ENCODE results near the gene PHKG1.
"Not testable (repeated sequence)": the region's sequence is repeated elsewhere in the genome, so short reads cannot be mapped to it uniquely, and the experiment has no call there.

PHKG1 gene

DNA sequence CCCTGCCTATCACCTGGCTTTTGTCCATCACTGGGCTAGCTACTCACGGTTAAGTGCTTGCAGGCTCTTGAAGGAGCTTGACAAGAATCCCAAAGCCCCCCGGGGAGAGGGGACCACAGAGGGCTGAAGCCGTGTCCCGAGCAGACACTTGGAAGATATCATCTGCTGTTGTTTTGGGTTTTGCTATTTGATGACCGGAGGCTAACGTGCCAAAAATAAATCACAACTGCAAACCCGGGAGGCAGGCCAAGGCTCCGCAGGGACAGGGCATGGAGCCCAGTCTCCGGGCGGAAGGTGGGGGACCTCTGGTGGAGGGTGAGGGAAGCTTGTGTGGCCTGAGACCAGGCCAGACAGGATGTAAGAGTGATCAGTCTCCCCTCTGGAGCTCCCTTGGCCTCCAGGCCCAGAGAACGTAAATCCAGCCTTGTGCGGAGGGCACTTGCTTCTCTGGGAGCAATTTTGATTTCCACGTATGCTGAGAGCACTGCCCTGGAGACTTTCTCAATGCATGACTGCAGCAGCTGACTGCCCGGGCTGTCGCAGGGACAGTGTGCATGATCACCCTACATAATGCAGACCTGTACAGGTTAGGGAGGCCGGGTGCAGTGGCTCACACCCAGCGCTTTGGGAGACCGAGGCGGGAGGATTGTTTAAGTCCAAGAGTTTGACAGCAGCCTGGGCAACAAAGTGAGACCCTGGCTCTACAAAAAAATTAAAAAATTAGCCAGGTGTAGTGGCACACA, at the start of gene PHKG1:
Gene PHKG1 (minus strand): TSS at position 164 of the 743 bp plus-strand sequence. CDS start 4,011 bp downstream, outside the sequence.
- DNase-seq (ENCODE audit: low read depth in 2 of 2): no peak

- DNase-seq (ENCODE audit: low read depth in 2 of 2): not testable (repeated sequence)
Observed at GRCh38 chr7:56131062-56131461, 38.3 kb upstream of the PHKG1 start.

DNA sequence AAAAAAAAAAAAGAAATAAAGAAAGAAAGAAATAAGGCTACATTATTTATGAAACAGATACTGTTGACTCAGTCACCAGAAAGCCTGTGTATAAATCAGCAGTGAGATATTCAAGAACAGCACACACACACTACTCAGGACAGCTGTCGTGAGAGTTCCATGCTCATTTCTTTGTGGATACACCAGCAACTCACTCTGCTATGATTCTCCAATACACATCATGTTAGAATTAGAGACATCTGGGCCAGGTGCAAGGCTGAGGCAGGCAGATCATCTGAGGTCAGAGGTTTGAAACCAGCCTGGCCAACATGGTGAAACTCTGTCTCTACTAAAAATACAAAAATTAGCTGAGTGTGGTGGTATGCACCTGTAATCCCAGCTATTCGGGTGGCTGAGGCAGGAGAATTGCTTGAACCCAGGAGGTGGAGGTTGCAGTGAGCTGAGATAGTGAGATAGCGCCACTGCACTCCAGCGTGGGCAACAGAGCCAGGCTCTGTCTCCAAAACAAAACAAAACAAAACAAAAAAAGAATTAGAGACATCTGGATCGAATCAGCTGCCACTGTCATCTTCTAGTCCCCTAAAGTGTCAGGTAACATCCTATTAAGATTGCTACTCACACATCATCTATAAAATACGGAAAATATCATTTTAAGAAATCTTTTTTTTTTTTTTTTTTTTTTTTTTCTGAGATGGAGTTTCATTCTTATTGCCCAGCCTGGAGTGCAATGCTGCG, 34.7 kb upstream of the PHKG1 start:
- DNase-seq (ENCODE audit: low read depth in 2 of 2): no peak

GRCh38 chr7:56125831-56126230, 33.1 kb upstream of the PHKG1 start:
- no peak for DNase-seq (ENCODE audit: low read depth in 2 of 2)

- no peak for DNase-seq (ENCODE audit: low read depth in 2 of 2)
Observed at GRCh38 chr7:56124981-56125380, 32.2 kb upstream of the PHKG1 start.

DNA sequence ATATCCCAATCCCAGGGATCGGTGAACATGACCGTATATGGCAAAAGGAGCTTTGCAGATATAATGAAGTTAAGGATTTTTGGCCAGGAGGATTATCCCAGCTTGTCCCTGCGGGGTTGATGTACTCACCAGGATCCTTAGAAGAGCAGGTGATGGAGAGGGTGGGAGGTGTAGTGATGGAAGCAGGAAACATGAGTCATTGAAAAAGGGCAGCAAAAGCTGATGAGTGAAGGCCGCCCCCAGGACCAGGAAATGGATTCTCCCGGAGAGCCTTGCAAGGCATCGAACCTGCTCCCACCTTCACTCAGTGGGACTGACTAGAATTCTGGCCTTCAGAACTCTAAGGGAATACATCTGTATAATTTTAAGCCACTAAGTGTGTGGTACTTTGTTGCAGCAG, 28.7 kb upstream of the PHKG1 start:
- no peak for DNase-seq (ENCODE audit: low read depth in 2 of 2)

- no peak for DNase-seq (ENCODE audit: low read depth in 2 of 2)
Observed at GRCh38 chr7:56115852-56116538, 23.2 kb upstream of the PHKG1 start, which contains the start of gene NUPR2. NUPR2 (minus strand) TSS chr7:56116417; CDS start chr7:56116314, 103 bp downstream.

- DNase-seq (ENCODE audit: low read depth in 2 of 2): not testable (repeated sequence)
Observed at GRCh38 chr7:56112244-56112643, 19.5 kb upstream of the PHKG1 start.

- no peak for DNase-seq (ENCODE audit: low read depth in 2 of 2)
Observed at GRCh38 chr7:56110611-56111010, 17.9 kb upstream of the PHKG1 start.

DNA sequence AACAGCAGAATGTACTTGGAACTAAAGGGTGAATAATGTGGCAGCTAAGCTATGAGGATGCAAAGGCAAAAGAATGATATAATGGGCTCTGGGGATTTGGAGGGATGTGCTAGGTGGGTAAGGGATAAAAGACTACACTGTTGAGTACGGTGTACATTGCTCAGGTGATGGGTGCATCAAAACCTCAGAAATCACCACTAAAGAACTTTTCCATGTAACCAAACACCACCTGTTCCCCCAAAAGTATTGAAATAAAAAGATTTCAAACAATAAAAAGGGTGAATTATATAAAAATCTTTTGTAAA, 15.2 kb upstream of the PHKG1 start:
- DNase-seq (ENCODE audit: low read depth in 2 of 2): no peak

- peak; percentile 79 to 89 for DNase-seq (ENCODE audit: low read depth in 2 of 2)
Observed at GRCh38 chr7:56106108-56107073, 13.6 kb upstream of the PHKG1 start, which contains the start of gene CHCHD2. CHCHD2 (minus strand) TSS chr7:56106476; CDS start chr7:56106413, 63 bp downstream.

DNA sequence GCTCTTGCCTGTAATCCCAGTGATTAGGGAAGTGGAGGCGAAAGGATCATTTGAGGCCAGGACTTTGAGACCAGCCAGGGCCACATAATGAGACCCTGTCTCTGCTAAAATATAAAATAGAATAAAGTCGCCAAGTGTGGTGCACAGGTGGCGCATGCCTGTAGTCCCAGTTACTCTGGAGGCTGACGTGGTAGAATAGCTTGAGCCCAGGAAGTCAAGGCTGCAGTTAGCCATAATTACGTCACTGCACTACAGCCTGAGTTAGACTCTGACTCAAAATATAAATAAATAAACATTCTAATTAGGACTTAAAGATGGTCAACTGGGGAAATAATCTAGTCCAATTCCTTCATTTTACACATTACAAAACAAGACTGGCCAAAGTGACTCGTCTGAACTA, 12.8 kb upstream of the PHKG1 start:
- DNase-seq (ENCODE audit: low read depth in 2 of 2): no peak

- not testable (repeated sequence) for DNase-seq (ENCODE audit: low read depth in 2 of 2)
Observed at GRCh38 chr7:56104138-56104537, 11.4 kb upstream of the PHKG1 start.

- DNase-seq (ENCODE audit: low read depth in 2 of 2): no peak
Observed at GRCh38 chr7:56099653-56100052, 6.9 kb upstream of the PHKG1 start.

DNA sequence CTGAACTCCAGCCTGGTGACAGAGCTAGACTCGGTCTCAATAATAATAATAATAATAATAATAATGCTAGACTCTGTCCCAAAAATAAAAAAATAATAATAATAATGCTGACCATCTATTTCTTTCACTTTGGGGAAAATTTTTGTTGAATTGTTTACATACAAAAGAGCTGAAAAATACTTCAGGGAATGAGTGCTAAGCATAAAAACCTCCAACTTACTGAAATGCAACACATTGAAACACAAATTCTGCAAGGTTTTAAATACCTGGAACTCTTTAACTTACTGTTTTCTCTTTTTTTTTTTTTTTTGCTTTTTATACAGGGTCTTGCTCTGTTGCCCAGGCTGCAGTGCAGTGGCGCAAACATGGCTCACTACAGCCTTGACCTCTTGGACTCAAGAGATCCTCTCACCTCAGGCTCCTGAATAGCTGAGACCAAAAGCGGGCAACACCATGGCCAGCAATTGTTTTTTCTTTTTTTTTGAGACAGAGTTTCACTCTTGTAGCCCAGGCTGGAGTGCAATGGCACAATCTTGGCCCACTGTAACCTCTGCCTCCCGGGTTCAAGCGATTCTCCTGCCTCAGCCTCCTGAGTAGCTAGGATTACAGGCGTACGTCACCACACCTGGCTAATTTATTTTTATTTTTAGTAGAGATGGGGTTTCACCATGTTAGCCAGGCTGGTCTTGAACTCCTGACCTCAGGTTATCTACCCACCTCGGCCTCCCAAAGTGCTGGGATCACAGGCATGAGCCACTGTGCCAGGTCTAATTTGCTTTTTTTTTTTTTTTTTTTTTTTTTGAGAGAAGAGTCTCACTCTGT, 5.6 kb upstream of the PHKG1 start:
- not testable (repeated sequence) for DNase-seq (ENCODE audit: low read depth in 2 of 2)

DNA sequence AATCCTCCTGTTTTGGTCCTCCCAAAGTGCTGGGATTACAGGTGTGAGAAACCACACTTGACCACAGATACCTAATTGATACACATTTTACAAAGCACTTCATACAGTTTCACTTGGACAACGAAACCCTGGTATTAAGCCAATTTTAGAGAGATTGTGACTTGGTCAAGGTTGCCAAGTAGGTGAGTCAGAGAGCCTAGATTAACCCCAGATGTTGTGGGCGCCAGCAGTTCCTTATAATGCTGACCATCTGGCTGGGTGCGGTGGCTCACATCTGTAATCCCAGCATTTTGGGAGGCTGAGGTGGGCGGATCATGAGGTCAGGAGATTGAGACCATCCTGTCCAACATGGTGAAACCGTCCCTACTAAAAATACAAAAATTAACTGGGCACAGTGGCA, 4.9 kb upstream of the PHKG1 start:
- no peak for DNase-seq (ENCODE audit: low read depth in 2 of 2)

- DNase-seq (ENCODE audit: low read depth in 2 of 2): not testable (repeated sequence)
Observed at GRCh38 chr7:56092388-56092787, 364 bp downstream of the PHKG1 start.

DNA sequence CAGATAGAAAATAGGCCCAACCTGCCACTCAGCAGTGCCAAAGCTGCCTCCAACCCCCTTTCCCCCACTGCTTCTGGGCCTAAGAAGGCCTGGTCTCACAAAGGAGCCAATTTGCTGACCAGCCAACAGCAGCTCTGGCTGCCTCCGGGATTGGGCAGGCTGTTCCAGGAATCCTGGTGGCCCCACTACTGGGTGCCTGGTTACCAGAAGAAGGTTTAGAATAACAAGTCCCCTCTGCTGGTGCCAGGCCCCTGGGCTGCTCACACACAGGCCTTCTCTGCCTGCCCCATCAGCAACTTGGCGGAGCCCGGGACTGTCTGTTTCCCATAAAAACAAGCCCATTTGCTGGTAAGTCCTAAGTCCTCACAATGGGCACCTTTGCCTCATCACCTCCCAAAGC, 1.2 kb downstream of the PHKG1 start:
- DNase-seq (ENCODE audit: low read depth in 2 of 2): no peak

DNA sequence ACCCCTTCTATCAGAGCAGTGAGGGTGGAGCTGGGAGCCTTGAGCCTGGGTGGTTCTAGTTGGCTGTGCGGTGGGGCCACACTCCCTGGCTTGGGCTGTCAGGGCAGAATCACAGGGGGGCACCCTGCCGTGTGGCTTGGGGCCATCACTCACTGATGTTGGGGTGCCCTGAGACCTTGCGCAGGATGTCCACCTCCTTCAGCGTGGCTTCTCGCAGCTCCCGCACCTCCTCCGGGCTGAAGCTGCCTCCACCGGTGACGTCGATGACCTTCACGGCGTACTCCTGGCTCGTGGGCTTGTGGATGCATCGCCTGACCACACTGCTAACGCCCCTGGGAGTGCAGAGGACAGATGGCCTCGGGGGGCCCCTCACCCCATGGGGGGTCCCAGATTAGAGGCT, 5.3 kb downstream of the PHKG1 start:
- no peak for DNase-seq (ENCODE audit: low read depth in 2 of 2)

DNA sequence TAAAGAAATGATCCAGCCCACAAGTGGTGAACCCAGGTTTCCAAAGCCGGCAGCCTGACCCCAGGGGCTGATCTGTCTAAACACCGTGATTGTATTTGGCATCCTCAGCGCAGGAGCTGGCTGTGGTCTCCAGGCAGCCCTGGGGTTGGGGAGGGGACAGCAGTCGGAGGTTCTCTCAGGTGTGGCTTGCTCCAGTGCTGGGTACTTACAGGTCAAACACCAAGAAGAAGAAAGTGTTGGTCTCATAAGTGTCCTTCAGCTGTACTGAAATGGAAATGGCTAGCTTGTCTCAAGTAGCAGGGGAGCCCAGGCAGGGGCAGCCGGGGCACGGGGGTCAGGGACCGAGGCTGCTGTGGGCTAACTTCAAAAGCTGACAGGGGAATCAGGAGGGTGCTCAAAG, 6.0 kb downstream of the PHKG1 start:
- no peak for DNase-seq (ENCODE audit: low read depth in 2 of 2)
